Thyroid gland (tissue), 4 donors: Measurements from ENCODE around the gene CISD1.

Experiments used
- POLR2A ChIP-seq, 2 donors: fragments of 450-650 bp; IDR thresholded peaks; one replicate each; pipeline ENCODE4 v1.6.1; 2017; ENCODE audit warnings: antibody characterized with exemption in 2 of 2, mild to moderate bottlenecking in 2 of 2, moderate library complexity in 1 of 2
- TF ChIP-seq, protein P1 (sequence below), 6 experiments: fragments of 200-600 bp in 3 of 6; fragments of 450-650 bp in 3 of 6; sonication (generic) in 3 of 6; IDR thresholded peaks; one replicate each; pipeline ENCODE4 v1.5.1; 2016 to 2019; ENCODE audit warnings: antibody characterized with exemption in 6 of 6, mild to moderate bottlenecking in 2 of 6, inconsistent platforms in 1 of 6, moderate library complexity in 1 of 6

DNA sequence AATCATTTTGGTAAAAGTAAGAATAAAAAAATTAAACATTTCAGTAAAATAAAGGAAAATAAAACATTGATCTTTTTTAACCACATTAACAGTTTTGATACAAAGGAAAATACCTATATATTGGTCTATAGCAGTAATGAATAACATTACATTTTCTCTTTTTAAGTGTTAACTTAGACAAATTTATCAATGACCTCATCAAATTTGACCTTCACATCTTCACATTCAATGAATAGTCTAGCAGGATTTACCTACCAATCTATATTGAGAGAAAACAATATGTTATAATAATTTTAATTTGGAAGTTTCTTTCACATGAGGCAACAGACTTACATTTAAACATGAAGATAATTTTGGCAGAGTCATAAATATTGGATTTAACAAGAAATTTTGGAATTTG, 47.9 kb downstream of the CISD1 start:
- TF ChIP-seq, protein P1, sequence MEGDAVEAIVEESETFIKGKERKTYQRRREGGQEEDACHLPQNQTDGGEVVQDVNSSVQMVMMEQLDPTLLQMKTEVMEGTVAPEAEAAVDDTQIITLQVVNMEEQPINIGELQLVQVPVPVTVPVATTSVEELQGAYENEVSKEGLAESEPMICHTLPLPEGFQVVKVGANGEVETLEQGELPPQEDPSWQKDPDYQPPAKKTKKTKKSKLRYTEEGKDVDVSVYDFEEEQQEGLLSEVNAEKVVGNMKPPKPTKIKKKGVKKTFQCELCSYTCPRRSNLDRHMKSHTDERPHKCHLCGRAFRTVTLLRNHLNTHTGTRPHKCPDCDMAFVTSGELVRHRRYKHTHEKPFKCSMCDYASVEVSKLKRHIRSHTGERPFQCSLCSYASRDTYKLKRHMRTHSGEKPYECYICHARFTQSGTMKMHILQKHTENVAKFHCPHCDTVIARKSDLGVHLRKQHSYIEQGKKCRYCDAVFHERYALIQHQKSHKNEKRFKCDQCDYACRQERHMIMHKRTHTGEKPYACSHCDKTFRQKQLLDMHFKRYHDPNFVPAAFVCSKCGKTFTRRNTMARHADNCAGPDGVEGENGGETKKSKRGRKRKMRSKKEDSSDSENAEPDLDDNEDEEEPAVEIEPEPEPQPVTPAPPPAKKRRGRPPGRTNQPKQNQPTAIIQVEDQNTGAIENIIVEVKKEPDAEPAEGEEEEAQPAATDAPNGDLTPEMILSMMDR (IDR thresholded peaks at IDR 0.05) = no peak
- no peak for TF ChIP-seq POLR2A (IDR thresholded peaks at IDR 0.05)
